Activated naive CD8-positive, alpha-beta T cell treated with anti-CD3 and anti-CD28 coated beads, Interleukin-2, amount 50 U/mL, for 24 hours (primary cell): ENCODE data around the gene STRIT1.
"Not testable (repeated sequence)": the region's sequence is repeated elsewhere in the genome, so short reads cannot be mapped to it uniquely, and the experiment has no call there.

Source experiments
- ATAC-seq: fragments of 150-1000 bp; cut with Tn5 transposase; one replicate; pipeline ENCODE4 v1.10.0; 2021
- DNase-seq: peaks from one replicate; pipeline ENCODE4 v3.0.0; 2021
- H3K27ac Mint-ChIP-seq: one replicate; pipeline ENCODE4 v1.8.0; 2021; ENCODE audit warnings: mild to moderate bottlenecking, mixed read lengths
- H3K27me3 Mint-ChIP-seq: one replicate; pipeline ENCODE4 v1.8.0; 2021; ENCODE audit warnings: mixed read lengths
- H3K36me3 Mint-ChIP-seq: one replicate; pipeline ENCODE4 v1.8.0; 2021; ENCODE audit warnings: low read depth, mixed read lengths
- H3K4me1 Mint-ChIP-seq: one replicate; pipeline ENCODE4 v1.8.0; 2021; ENCODE audit warnings: mixed read lengths
- H3K4me3 Mint-ChIP-seq: one replicate; pipeline ENCODE4 v1.8.0; 2021; ENCODE audit warnings: mild to moderate bottlenecking, moderate library complexity, mixed read lengths
- H3K9me3 Mint-ChIP-seq: one replicate; pipeline ENCODE4 v1.8.0; 2021; ENCODE audit warnings: mixed read lengths

Gene STRIT1

DNA sequence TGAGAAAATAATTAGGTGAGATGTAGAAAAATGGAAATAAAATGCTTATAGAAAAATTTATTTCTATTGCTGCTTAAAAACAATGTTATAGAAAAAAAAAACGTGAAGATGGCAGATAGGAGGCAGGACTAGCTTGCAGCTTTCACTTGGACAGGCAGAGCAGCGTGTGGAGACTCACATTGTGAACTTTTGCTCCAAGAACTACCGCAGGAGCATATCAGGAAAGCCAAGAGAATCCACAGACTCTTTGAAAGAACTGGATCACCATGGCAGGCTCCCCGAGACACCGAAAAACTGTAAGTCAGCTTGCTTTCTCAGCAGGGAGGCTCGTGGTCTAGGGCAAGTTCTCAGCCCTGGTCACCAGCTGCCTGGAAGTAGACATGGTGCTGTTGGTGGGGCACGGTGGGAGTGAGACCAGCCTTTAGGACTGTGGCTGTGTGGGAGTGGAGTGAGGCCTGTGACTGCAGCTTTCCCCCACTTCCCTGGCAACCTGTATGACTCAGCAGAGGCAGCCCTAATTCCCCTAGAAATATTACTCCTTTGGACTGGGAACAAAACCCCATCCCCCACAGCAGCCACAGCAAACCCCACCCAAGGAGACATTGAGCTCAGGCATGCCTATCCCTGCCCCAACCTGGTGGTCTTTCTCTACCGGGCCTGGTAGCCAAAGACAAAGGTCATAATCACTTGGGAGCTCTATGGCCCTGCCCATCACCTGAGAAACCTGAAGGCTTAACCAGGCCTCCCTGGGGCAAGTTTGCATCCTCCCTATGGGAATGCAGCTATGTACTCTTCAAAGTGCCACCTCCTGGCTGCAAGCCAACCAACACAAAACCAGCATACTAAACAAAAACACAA, 22.8 kb downstream of the STRIT1 start:
- Mint-ChIP-seq H3K9me3 (no peaks in the 10 kb centered on the region), H3K4me1 (no peaks in the 10 kb centered on the region), H3K4me3 (no peak overlapping the region), H3K27me3 (no peaks in the 10 kb centered on the region), H3K27ac (no peak overlapping the region), H3K36me3 (no peaks in the 10 kb centered on the region)
- DNase-seq, result no peak
- no peak for ATAC-seq

DNA sequence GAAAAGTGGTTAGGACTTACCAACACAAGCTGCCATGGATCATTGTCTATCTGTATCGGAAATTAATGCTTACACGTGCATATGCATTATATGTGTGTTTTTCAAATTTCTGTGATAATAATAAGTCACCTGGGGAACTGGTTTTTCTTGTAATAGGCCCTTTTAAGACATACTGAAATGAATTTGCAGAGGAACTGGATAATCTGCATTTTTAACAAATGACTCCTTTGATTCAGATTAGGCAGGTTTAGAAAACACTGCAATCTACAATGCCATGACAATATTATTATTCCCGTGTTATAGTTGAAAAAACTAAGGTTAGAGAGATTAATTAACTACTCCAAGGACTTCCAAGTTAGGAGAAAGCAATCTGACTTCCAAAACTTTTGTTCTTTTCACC, 23.4 kb downstream of the STRIT1 start:
- no peak overlapping the region for H3K4me3 Mint-ChIP-seq
- no peak for ATAC-seq

DNA sequence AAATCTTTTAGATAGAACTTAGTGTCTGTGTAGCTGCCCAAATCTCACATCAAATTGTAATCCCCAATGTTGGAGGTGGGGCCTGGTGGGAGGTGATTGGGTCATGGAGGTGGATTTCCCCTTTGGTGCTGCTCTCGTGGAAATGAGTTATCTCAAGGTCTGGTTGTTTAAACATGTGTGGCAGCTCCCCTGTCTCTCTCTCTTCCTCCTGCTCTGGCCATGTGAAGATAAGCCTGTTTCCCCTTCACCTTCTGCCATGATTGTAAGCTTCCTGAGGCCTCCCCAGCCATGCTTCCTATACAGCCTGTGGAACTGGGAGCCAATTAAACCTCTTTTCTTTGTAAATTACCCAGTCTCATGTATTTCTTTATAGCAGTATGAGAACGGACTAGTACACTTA, 30.6 kb downstream of the STRIT1 start:
- H3K27me3 Mint-ChIP-seq, ATAC-seq, H3K4me3 Mint-ChIP-seq, DNase-seq, H3K27ac Mint-ChIP-seq, H3K4me1 Mint-ChIP-seq, H3K36me3 Mint-ChIP-seq, H3K9me3 Mint-ChIP-seq: not testable (repeated sequence)

More for the DNA sequence above, 23.4 kb downstream of the STRIT1 start:
- H3K9me3 Mint-ChIP-seq, result no peaks in the 10 kb centered on the region
- no peaks in the 10 kb centered on the region for H3K4me1 Mint-ChIP-seq
- no peak overlapping the region for H3K27ac Mint-ChIP-seq
- no peaks in the 10 kb centered on the region for H3K36me3 Mint-ChIP-seq
- no peaks in the 10 kb centered on the region for H3K27me3 Mint-ChIP-seq
- no peak for DNase-seq

DNA sequence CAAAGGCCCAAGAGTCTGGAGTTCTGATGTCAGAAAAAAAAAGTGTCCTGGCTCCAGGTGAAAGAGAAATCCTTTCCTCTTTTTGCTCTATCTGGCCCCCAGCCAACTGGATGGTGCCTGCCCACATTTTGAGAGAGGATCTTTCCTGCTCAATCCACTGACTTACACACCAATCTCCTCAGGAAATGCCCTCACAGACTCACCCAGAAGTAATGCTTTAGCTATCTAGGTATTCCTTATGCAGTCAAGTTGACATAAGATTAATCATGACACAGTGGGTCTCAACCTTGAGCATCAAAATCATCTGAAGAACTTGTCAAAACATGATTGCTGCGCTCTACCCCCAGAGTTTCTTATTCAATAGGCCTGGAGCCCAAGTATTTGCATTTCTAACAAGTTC, 31.2 kb downstream of the STRIT1 start:
- Mint-ChIP-seq H3K27me3 (no peaks in the 10 kb centered on the region), H3K9me3 (no peaks in the 10 kb centered on the region), H3K27ac (no peak overlapping the region), H3K4me3 (no peak overlapping the region), H3K36me3 (no peaks in the 10 kb centered on the region), H3K4me1 (no peaks in the 10 kb centered on the region)
- no peak for DNase-seq
- ATAC-seq, result no peak

DNA sequence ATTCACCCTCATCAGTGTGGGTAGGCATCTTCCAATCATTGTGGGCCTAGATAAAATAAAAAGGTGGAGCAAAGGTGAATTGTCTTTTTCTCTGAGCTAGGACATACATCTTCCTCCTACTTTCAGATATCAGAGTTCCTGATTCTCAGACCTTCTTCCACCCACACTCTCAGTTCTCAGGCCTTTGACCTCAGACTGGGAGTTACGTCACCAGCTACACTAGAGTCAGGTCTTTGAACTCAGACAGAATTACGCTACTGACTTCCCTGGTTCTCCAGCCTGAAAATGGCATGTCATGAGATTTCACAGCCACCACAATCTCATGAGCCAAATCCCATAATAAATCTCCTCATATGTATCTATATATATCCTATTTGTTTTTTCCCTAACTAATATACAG, 39.0 kb downstream of the STRIT1 start:
- H3K27ac Mint-ChIP-seq, result no peak overlapping the region
- no peaks in the 10 kb centered on the region for H3K4me1 Mint-ChIP-seq
- H3K9me3 Mint-ChIP-seq, result peaks cover 2% of the 10 kb centered on the region
- H3K27me3 Mint-ChIP-seq, result no peaks in the 10 kb centered on the region
- DNase-seq, result no peak
- no peak for ATAC-seq
- no peak overlapping the region for H3K4me3 Mint-ChIP-seq
- no peaks in the 10 kb centered on the region for H3K36me3 Mint-ChIP-seq

DNA sequence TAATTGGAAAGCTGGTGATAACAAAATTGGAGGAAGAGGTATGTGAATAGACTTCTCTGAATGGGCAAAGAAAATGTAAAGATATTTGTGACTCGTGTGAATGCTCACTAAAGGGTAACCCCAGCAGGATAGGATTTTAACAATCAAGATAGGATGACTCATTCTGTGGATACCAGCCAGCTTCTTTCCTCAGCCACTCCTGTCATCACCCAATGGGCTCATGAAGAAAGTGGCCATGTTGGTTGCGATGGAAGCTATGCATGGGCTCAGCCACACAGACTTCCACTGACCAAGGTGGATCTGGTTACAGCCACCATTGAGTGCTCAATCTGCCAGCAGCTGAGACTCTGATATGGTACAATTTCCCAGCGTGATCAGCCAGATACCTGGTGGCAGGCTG, 40.9 kb downstream of the STRIT1 start:
- ATAC-seq (no peak), DNase-seq (no peak)
- Mint-ChIP-seq H3K4me3 (no peak overlapping the region), H3K36me3 (no peaks in the 10 kb centered on the region), H3K27ac (no peak overlapping the region), H3K4me1 (no peaks in the 10 kb centered on the region), H3K9me3 (peaks cover 4% of the 10 kb centered on the region), H3K27me3 (no peaks in the 10 kb centered on the region)

DNA sequence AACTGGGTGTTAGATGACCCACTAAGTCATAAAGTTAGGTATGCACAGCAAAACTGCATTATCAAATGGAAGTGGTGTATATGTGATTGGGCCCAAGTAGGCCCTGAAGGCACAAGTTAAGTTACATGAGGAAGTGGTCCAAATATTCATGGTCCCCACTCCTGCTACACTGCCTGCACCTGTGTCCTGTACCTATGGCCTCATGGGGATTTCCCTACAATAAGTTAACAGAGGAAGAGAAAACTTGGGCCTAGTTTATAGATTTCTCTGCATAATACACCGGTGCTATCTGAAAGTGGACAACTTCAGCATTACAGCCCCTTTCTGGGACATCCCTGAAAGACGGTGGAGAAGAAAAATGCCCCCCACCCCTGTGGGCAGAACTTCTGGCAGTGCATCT, 41.5 kb downstream of the STRIT1 start:
- ATAC-seq (no peak), DNase-seq (no peak)
- H3K36me3 Mint-ChIP-seq, result no peaks in the 10 kb centered on the region
- H3K4me1 Mint-ChIP-seq, result no peaks in the 10 kb centered on the region
- H3K27me3 Mint-ChIP-seq, result no peaks in the 10 kb centered on the region
- no peak overlapping the region for H3K4me3 Mint-ChIP-seq
- peaks cover 4% of the 10 kb centered on the region for H3K9me3 Mint-ChIP-seq
- H3K27ac Mint-ChIP-seq, result no peak overlapping the region

DNA sequence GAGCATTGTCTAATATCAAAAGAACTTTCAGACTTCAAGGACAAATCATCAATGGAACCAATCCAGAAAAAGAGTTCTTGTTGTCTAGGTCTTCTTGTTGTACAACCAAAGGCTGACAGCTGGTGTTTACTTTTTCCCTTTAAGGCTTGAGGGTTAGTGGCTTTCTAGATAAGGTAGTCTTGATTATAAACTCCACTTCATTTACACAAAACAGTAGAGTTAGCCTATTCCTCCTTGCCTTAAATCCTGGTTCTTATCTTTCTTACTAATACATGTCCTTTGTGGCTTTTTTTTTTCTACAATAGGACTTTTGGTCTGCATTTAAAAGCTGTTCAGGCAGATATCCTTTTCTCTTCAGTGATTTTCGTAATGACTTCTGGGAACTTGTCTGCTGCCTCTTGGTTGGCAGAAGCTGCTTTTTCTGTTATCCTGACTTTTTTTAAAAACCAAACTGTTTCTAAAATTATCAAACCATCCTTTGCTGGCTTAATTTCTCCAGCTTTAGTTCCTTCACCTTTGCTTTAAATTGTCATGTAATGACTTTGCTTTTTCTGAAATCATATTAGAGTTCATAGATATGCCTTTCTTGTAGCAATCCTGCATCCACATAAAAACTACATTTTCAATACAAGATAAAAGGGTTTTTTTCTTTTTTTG, 44.8 kb downstream of the STRIT1 start:
- H3K9me3 Mint-ChIP-seq, result peaks cover 4% of the 10 kb centered on the region
- H3K4me3 Mint-ChIP-seq, result no peak overlapping the region
- no peak for DNase-seq
- H3K27me3 Mint-ChIP-seq, result no peaks in the 10 kb centered on the region
- no peak overlapping the region for H3K27ac Mint-ChIP-seq
- H3K36me3 Mint-ChIP-seq, result no peaks in the 10 kb centered on the region
- H3K4me1 Mint-ChIP-seq, result no peaks in the 10 kb centered on the region
- no peak for ATAC-seq

DNA sequence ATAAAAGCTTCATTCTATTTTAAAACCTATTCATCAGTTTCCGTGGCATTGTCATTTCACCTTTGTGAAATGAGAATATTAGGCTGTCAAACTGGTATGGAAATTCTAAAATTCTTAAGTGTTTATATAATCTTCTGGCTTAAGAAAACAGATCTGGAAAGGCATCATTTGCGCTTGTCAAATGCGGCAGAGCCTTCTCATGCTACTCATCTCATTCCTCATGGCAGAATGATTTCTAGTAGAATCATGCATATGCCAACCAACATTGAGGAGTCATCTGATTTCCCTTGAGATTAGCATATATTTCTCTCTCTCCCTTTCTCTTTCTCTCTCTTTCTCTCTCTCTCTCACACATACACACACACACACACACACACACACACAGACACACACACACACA, 48.8 kb downstream of the STRIT1 start:
- no peak for DNase-seq
- Mint-ChIP-seq H3K36me3 (no peaks in the 10 kb centered on the region), H3K27me3 (no peaks in the 10 kb centered on the region), H3K4me1 (no peaks in the 10 kb centered on the region), H3K27ac (no peak overlapping the region), H3K9me3 (peaks cover 4% of the 10 kb centered on the region), H3K4me3 (no peak overlapping the region)
- no peak for ATAC-seq

DNA sequence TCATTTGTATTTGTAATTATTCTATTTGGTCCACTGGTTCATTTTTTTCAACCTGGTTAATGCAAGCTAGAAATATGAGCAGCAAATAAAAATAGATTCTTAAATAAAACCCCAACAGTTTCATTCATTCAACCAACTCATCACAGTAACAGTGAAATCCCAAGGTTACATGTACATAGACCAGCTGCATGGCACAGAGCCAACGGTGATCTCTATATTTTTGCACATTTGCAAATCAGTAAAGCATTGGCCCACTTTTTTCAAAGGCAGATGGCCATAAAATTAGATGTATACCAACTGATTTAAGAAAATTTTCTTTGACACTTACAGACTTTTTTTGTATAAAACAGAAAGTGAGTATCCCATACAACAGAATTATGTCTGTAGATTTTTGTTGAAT, 49.3 kb downstream of the STRIT1 start:
- Mint-ChIP-seq H3K9me3 (no peaks in the 10 kb centered on the region), H3K4me1 (no peaks in the 10 kb centered on the region), H3K27ac (no peak overlapping the region), H3K36me3 (no peaks in the 10 kb centered on the region), H3K27me3 (no peaks in the 10 kb centered on the region), H3K4me3 (no peak overlapping the region)
- DNase-seq, result no peak
- no peak for ATAC-seq

DNA sequence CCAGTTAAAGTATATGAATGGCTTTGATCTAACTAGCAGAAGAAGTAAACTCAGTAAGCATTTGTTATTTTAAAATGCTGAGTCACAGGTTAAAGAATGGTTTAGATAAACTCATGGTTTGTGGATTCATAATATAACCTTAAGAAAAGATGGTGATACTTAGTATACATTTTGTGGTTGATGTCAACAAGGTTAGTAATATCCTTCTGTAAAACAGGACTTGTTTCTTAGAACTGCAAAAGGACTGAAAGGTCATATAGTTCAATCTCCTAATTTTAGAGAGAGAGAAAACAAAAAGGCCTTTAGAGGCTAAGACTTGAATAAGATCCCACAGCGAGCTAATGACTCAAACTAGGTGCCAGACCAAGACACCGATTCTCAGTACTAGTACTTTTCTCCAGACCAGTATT, 50.0 kb downstream of the STRIT1 start:
- H3K9me3 Mint-ChIP-seq, result peaks cover 4% of the 10 kb centered on the region
- no peaks in the 10 kb centered on the region for H3K36me3 Mint-ChIP-seq
- ATAC-seq, result no peak
- H3K27me3 Mint-ChIP-seq, result no peaks in the 10 kb centered on the region
- no peak overlapping the region for H3K4me3 Mint-ChIP-seq
- no peak for DNase-seq
- H3K4me1 Mint-ChIP-seq, result no peaks in the 10 kb centered on the region
- no peak overlapping the region for H3K27ac Mint-ChIP-seq

DNA sequence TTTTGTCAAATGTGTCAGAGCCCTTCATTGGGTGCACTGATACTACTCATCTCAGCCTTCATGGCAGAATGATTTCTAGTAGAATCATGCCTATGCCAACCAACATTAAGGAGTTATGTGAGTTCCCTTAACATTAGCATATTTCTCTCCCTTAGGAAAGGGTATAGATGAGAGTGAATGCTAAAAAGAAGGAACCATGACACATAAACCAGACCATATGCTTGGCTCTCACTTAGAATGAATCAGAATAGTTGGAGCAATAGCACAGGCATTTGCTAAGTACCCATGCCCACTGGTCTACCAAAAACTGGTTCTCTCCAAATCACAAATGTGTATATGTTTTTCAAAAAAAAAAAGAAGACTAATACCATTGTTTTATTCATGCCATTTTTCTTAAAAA, 51.1 kb downstream of the STRIT1 start:
- H3K4me3 Mint-ChIP-seq, result no peak overlapping the region
- peaks cover 6% of the 10 kb centered on the region for H3K9me3 Mint-ChIP-seq
- no peak for ATAC-seq
- H3K27ac Mint-ChIP-seq, result no peak overlapping the region
- no peaks in the 10 kb centered on the region for H3K27me3 Mint-ChIP-seq
- DNase-seq, result no peak
- H3K4me1 Mint-ChIP-seq, result no peaks in the 10 kb centered on the region
- no peaks in the 10 kb centered on the region for H3K36me3 Mint-ChIP-seq

DNA sequence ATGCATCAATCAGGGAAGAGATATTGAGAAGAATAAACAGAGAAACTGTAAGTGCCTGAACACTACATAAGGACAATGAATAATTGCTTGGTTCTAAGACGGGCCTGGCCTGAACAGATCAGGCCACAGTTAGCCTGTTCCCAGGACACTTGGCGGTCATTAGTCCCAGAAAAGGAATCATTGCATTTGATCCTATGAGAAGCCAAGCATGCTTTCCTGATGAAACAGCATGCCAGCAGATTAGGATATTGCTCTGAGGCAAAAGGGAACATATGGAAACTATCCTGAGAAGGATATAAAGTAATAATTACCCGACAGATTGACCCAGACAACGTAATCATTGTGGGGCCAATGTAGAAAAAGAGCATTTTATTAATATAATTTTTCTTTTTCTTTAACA, 51.9 kb downstream of the STRIT1 start:
- DNase-seq (no peak), ATAC-seq (no peak)
- H3K9me3 Mint-ChIP-seq, result peaks cover 6% of the 10 kb centered on the region
- H3K27ac Mint-ChIP-seq, result no peak overlapping the region
- H3K27me3 Mint-ChIP-seq, result no peaks in the 10 kb centered on the region
- no peak overlapping the region for H3K4me3 Mint-ChIP-seq
- H3K36me3 Mint-ChIP-seq, result no peaks in the 10 kb centered on the region
- H3K4me1 Mint-ChIP-seq, result no peaks in the 10 kb centered on the region
